22Rv1 (cell line): Measurements from ENCODE around the gene ATF7IP2.
"Not testable (repeated sequence)": the region's sequence is repeated elsewhere in the genome, so short reads cannot be mapped to it uniquely, and the experiment has no call there.

Experiments used
- H3K27ac ChIP-seq: fragments of 450-650 bp; 2 replicates; pipeline ENCODE4 v1.5.1; 2017
- ZFX ChIP-seq: fragments of 450-650 bp; IDR thresholded peaks from 2 replicates; pipeline ENCODE4 v1.6.1; 2017; ENCODE audit warnings: antibody characterized with exemption, borderline replicate concordance
- TF ChIP-seq, protein P1 (sequence below): fragments of 450-650 bp; IDR thresholded peaks from 2 replicates; pipeline ENCODE4 v1.5.1; 2017; ENCODE audit warnings: mild to moderate bottlenecking

ATF7IP2 gene

DNA sequence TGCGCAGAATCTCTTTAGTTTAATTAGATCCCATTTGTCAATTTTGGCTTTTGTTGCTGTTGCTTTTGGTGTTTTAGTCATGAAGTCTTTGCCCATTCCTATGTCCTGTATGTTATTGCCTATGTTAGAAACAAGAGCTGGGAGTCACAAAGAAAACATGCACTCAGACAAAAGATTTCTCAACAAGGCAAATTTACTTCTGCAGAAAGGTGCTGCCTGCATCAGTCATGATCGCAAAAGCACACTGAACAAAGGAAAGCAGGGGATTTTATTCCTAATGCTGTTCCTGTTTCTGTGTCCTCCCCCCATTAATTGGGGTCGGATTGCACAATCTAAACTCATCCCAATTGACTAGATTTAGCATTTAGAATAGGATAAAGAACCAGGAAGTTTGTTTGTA, 55.9 kb downstream of the ATF7IP2 start:
- TF ChIP-seq ZFX = no peak
- TF ChIP-seq, protein P1, sequence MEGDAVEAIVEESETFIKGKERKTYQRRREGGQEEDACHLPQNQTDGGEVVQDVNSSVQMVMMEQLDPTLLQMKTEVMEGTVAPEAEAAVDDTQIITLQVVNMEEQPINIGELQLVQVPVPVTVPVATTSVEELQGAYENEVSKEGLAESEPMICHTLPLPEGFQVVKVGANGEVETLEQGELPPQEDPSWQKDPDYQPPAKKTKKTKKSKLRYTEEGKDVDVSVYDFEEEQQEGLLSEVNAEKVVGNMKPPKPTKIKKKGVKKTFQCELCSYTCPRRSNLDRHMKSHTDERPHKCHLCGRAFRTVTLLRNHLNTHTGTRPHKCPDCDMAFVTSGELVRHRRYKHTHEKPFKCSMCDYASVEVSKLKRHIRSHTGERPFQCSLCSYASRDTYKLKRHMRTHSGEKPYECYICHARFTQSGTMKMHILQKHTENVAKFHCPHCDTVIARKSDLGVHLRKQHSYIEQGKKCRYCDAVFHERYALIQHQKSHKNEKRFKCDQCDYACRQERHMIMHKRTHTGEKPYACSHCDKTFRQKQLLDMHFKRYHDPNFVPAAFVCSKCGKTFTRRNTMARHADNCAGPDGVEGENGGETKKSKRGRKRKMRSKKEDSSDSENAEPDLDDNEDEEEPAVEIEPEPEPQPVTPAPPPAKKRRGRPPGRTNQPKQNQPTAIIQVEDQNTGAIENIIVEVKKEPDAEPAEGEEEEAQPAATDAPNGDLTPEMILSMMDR = no peak
- no peak overlapping the region for H3K27ac ChIP-seq

DNA sequence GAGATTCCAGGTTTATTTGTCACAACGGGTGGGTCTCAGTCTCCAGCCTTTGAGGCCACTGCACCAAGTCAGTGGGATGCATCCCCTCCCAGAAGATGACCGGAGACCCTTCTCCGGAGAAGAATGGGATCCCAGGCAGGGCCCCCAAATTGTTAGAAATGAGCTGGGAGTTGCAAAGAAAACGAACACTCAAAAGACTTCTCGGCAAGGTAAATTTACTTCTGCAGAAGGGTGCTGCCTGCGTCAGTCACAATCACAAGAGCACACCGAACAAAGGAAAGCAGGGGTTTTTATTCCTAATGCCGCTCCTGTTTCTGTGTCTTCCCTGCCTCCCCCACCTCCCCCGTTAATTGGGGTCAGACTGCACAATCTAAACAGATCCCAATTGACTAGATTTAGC, 61.4 kb downstream of the ATF7IP2 start:
- H3K27ac ChIP-seq = no peak overlapping the region
- no peak for TF ChIP-seq ZFX
- TF ChIP-seq, protein P1 = no peak

DNA sequence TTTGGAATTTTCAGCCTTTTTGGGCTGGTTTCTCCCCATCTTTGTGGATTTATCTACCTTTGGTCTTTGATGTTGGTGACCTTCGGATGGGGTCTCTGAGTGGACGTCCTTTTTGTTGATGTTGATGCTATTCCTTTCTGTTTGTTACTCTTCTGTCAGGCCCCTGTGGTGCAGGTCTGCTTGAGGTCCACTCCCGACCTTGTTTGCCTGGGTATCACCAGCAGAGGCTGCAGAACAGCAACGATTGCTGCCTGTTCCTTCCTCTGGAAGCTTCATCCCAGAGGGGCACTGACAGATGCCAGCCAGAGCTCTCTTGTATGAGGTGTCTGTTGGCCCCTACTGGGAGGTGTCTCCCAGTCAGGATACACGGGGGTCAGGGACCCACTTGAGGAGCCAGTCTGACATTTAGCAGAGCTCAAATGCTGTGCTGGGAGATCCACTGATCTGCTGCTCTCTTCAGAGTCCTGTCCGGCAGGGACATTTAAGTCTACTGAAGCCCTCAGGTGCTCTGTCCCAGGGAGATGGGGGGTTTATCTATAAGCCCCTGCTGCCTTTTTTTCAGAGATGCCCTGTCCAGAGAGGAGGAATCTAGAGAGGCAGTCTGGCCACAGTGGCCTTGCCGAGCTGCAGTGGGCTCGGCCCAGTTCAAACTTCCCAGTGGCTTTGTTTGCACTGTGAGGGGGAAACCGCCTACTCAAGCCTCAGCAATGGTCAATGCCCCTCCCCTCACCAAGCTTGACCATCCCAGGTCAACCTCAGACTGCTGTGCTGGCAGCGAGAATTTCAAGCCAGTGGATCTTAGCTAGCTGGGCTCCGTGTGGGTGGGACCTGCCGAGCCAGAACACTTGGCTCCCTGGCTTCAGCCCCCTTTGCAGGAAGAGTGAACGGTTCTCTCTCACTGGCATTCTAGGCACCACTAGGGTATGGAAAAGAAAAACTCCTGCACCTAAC, 66.6 kb downstream of the ATF7IP2 start:
- not testable (repeated sequence) for H3K27ac ChIP-seq

DNA sequence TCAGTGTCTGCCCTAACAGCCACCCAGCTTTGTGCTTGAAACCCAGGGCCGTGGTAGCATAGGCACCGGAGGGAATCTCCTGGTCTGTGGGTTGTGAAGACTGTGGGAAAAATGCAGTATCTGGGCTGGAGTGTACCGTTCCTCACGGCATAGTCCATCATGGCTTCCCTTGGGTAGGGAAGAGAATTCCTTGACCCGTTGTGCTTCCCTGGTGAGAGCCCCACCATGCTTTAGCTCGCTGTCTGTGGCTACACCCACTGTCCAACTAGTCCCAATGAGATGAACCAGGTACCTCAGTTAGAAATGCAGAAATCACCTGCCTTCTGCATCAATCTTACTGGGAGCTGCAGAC, 67.3 kb downstream of the ATF7IP2 start:
- H3K27ac ChIP-seq = no peak overlapping the region
- TF ChIP-seq ZFX = no peak
- TF ChIP-seq, protein P1 = no peak

DNA sequence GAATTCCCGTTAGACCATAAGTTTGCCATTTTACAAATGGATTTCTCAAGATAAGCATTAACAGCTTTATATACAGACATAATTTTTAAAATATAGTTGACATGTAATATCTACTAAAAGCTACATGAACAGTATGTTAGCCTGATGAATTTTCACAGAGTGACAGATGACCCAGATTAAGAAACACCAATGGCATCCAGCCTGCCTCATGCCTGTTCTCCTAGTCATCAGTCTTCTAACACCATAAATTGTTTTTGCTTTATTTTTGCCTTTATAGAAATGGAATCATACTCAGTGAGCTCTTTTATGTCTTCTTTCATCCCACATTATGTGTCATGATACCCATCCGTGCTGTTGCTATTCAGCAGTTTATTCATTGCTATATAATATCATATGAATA, 80.0 kb downstream of the ATF7IP2 start:
- H3K27ac ChIP-seq = no peak overlapping the region
- no peak for TF ChIP-seq ZFX
- TF ChIP-seq, protein P1 = no peak

DNA sequence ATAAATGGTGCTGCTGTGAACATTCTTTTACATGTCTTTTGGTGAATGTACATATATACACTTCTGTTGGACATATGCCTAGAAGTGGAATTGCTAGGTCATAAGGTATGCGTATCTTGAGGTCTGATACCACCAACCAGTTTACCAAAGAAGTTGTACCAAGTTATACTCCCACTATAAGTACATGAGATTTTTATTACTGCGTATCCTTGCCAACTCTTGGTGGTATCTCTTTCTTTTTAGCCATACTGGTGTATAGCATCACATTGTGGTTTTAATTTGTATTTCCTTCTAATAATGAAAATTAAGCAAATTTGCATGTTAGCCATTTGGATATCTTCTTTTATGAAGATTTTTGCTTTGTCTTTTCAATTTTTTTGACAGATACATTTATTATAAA, 80.5 kb downstream of the ATF7IP2 start:
- no peak overlapping the region for H3K27ac ChIP-seq
- TF ChIP-seq, protein P1 = no peak
- TF ChIP-seq ZFX = no peak

DNA sequence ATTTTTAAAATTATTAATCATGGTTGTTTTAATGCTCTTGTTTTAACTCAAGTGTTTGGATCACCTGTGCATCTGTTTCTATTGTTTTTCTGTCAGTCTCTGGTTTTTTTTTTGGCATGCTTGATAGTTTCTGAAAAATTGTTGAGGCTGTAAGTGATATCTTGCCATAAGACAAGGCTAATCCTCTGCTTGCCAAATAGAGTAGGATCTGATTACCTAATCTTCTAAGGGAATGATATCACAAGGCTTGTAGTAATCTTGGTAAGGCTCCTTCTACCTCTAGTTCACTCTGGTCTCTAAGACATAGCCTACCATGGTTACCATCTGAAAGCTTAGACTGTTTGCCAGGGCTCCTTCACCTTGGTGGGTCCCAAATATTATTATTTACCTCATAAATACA, 81.0 kb downstream of the ATF7IP2 start:
- TF ChIP-seq ZFX = no peak
- TF ChIP-seq, protein P1 = no peak
- H3K27ac ChIP-seq = no peak overlapping the region

DNA sequence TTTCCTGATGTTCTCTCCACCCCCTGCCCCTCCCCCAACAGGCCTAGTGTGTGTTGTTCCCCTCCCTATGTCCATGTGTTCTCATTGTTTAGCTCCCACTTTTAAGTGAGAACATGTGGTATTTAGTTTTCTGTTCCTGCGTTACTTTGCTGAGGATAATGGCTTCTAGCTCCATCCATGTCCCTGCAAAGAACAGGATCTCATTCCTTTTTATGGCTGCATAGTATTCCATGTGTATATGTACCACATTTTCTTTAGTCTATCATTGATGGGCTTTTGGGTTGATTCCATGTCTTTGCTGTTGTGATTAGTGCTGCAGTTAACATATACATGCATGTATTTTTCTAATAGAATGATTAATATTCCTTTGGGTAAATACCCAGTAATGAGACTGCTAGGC, 90.8 kb downstream of the ATF7IP2 start:
- not testable (repeated sequence) for H3K27ac ChIP-seq
